AG04450 (cell line): ENCODE results near the gene CDH4. TPM values are rescaled to one million over a fixed set of nuclear protein-coding genes. Genes with fewer than 3 reads are reported as not detected.

Source experiments
- CTCF ChIA-PET: fragments of 300-600, 350-600 bp; formaldehyde crosslinking; extraction: SDS; loops from one replicate; lab custom pipeline; 2022; ENCODE audit warnings: antibody characterized with exemption, inconsistent platforms; lab: Charles Lee
- POLR2A ChIA-PET: fragments of 350-600 bp; formaldehyde crosslinking; extraction: SDS; loops from one replicate; lab custom pipeline; 2021; ENCODE audit warnings: antibody characterized with exemption, inconsistent platforms; lab: Yijun Ruan, JAX
- DNase-seq: peaks from one replicate; pipeline ENCODE4 v3.0.0-alpha.2; 2011; ENCODE audit warnings: low read depth, low spot score
- H3K27ac ChIP-seq: one replicate; pipeline ENCODE4 v1.5.1; 2012; ENCODE audit warnings: low read depth, low read length, control low read depth
- H3K27me3 ChIP-seq: one replicate; pipeline ENCODE4 v1.6.0; 2012; ENCODE audit warnings: low read length; ENCODE audit not compliant: control insufficient read depth, insufficient read depth
- H3K4me3 ChIP-seq: 2 replicates; pipeline ENCODE4 v1.5.1; 2011; ENCODE audit warnings: mild to moderate bottlenecking, low read depth, low read length, control low read depth
- H3K9me3 ChIP-seq: 2 replicates; pipeline ENCODE4 v1.5.1; 2012; ENCODE audit warnings: low read length; ENCODE audit not compliant: control insufficient read depth, insufficient read depth
- CTCF ChIP-seq: IDR thresholded peaks from 2 replicates; pipeline ENCODE4 v1.5.1; 2011; ENCODE audit warnings: low read depth, low read length, control low read depth, inconsistent platforms
- polyA plus RNA-seq: library from polyadenylated mRNA; depleted of rRNA; stranded (reverse); fragments of >200 nt; gene quantifications from 2 replicates; pipeline ENCODE4 v1.2.3, GENCODE V29; 2011

The CDH4 gene
- polyA plus RNA-seq, 1 experiment, result 1.6 TPM

- Histone ChIP-seq H3K9me3 (peaks cover 2% of the 10 kb centered on the region; the same call in 1 of the 2 replicates), H3K27ac (no peak overlapping the region), H3K27me3 (no peaks in the 10 kb centered on the region), H3K4me3 (no peak overlapping the region)
- CTCF ChIA-PET, result no interaction called here
- POLR2A ChIA-PET, result no interaction called here
- DNase-seq, result no peak
- no peak for TF ChIP-seq CTCF
These were observed 117.9 kb downstream of the CDH4 start for GRCh38 chr20:61369731-61370520.

- DNase-seq, result no peak
- Histone ChIP-seq H3K4me3 (no peak overlapping the region), H3K9me3 (peaks cover 2% of the 10 kb centered on the region; the same call in 1 of the 2 replicates), H3K27ac (no peak overlapping the region), H3K27me3 (no peaks in the 10 kb centered on the region)
- CTCF ChIA-PET, result no interaction called here
- no peak for TF ChIP-seq CTCF
- POLR2A ChIA-PET, result no interaction called here
These were observed 118.8 kb downstream of the CDH4 start for GRCh38 chr20:61370841-61371303.

GRCh38 chr20:61371501-61372136 is 119.6 kb downstream of the CDH4 start:
- POLR2A ChIA-PET, result no interaction called here
- no peaks in the 10 kb centered on the region for H3K27me3 ChIP-seq

GRCh38 chr20:61372137-61373054 is 120.3 kb downstream of the CDH4 start:
- DNase-seq, result no peak
- Histone ChIP-seq H3K4me3 (no peak overlapping the region), H3K9me3 (peaks cover 2% of the 10 kb centered on the region; the same call in 1 of the 2 replicates), H3K27me3 (no peaks in the 10 kb centered on the region), H3K27ac (no peak overlapping the region)
- no peak for TF ChIP-seq CTCF
- ChIA-PET CTCF (no interaction called here), POLR2A (no interaction called here)

More at GRCh38 chr20:61371501-61372136, 119.6 kb downstream of the CDH4 start:
- CTCF ChIA-PET, result no interaction called here
- Histone ChIP-seq H3K4me3 (no peak overlapping the region), H3K9me3 (peaks cover 2% of the 10 kb centered on the region; the same call in 1 of the 2 replicates), H3K27ac (no peak overlapping the region)
- DNase-seq, result no peak
- no peak for TF ChIP-seq CTCF
